Muscle layer of duodenum (tissue), 2 donors: ENCODE data around the gene ATP13A1.

Source experiments
- H3K27ac ChIP-seq: one replicate; pipeline ENCODE4 v1.7.0; 2013; ENCODE audit warnings: mild to moderate bottlenecking, low read length
- H3K27me3 ChIP-seq: one replicate; pipeline ENCODE4 v1.7.0; 2013; ENCODE audit warnings: low read depth, mild to moderate bottlenecking, control low read depth, low read length
- H3K36me3 ChIP-seq, 2 donors: one replicate each; pipeline ENCODE4 v1.7.0; 2013; ENCODE audit warnings: low read length in 2 of 2, control low read depth in 1 of 2, mild to moderate bottlenecking in 1 of 2; ENCODE audit not compliant: insufficient read depth in 2 of 2, control insufficient read depth in 1 of 2
- H3K4me1 ChIP-seq, 2 donors: one replicate each; pipeline ENCODE4 v1.7.0; 2013; ENCODE audit warnings: low read length in 2 of 2, mild to moderate bottlenecking in 2 of 2, control low read depth in 1 of 2, moderate library complexity in 1 of 2; ENCODE audit not compliant: insufficient read depth in 2 of 2, control insufficient read depth in 1 of 2
- H3K4me3 ChIP-seq, 2 donors: one replicate each; pipeline ENCODE4 v1.7.0; 2013; ENCODE audit warnings: low read length in 2 of 2, low read depth in 1 of 2, mild to moderate bottlenecking in 1 of 2
- H3K9me3 ChIP-seq, 2 donors: one replicate each; pipeline ENCODE4 v1.7.0; 2013; ENCODE audit warnings: low read length in 2 of 2, control low read depth in 1 of 2, mild to moderate bottlenecking in 1 of 2; ENCODE audit not compliant: control insufficient read depth in 1 of 2
- donor health status: healthy.

Gene ATP13A1

GRCh38 chr19:19651076-19651475 lies 12.4 kb downstream of the ATP13A1 start:
- H3K27me3 ChIP-seq, result no peaks in the 10 kb centered on the region
- no peaks in the 10 kb centered on the region for H3K4me1 ChIP-seq
- peaks cover 70 to 95% of the 10 kb centered on the region in 2 donors for H3K36me3 ChIP-seq
- no peak overlapping the region for H3K27ac ChIP-seq
- no peaks in the 10 kb centered on the region for H3K9me3 ChIP-seq
- H3K4me3 ChIP-seq, result no peak overlapping the region

- Histone ChIP-seq H3K36me3 (peaks cover 65 to 93% of the 10 kb centered on the region in 2 donors), H3K4me1 (no peaks in the 10 kb centered on the region), H3K27ac (no peak overlapping the region), H3K27me3 (no peaks in the 10 kb centered on the region), H3K9me3 (no peaks in the 10 kb centered on the region), H3K4me3 (no peak overlapping the region)
Observed at GRCh38 chr19:19650331-19650730, 13.1 kb downstream of the ATP13A1 start.

DNA sequence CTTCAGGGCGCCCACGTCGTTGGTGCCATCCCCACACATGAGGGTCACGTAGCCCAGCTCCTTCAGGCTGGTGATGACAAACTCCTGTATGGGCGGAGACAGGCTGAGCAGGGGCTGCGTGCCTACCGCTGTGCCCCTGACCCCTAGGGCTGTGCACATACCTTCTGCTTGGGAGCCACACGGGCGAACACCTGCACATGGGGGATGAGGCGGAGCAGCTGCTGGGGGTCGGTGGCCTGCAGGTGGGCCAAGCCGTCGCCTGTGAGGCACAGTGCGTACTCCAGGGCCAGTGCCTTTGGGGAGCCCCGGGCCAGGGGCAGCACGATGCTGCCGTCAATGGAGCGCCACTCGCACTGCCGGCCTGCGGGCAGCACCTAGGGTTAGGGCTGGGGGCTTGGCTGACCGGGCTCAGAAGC lies 13.9 kb downstream of the ATP13A1 start:
- H3K27ac ChIP-seq, result no peak overlapping the region
- no peaks in the 10 kb centered on the region for H3K4me1 ChIP-seq
- no peaks in the 10 kb centered on the region for H3K27me3 ChIP-seq
- no peaks in the 10 kb centered on the region for H3K9me3 ChIP-seq
- H3K4me3 ChIP-seq, result no peak overlapping the region
- H3K36me3 ChIP-seq, result peaks cover 57 to 91% of the 10 kb centered on the region in 2 donors

- Histone ChIP-seq H3K4me3 (no peak overlapping the region), H3K36me3 (peaks cover 53 to 86% of the 10 kb centered on the region in 2 donors), H3K27me3 (no peaks in the 10 kb centered on the region), H3K27ac (no peak overlapping the region), H3K9me3 (no peaks in the 10 kb centered on the region), H3K4me1 (no peaks in the 10 kb centered on the region)
Observed at GRCh38 chr19:19649155-19649554, 14.3 kb downstream of the ATP13A1 start.

DNA sequence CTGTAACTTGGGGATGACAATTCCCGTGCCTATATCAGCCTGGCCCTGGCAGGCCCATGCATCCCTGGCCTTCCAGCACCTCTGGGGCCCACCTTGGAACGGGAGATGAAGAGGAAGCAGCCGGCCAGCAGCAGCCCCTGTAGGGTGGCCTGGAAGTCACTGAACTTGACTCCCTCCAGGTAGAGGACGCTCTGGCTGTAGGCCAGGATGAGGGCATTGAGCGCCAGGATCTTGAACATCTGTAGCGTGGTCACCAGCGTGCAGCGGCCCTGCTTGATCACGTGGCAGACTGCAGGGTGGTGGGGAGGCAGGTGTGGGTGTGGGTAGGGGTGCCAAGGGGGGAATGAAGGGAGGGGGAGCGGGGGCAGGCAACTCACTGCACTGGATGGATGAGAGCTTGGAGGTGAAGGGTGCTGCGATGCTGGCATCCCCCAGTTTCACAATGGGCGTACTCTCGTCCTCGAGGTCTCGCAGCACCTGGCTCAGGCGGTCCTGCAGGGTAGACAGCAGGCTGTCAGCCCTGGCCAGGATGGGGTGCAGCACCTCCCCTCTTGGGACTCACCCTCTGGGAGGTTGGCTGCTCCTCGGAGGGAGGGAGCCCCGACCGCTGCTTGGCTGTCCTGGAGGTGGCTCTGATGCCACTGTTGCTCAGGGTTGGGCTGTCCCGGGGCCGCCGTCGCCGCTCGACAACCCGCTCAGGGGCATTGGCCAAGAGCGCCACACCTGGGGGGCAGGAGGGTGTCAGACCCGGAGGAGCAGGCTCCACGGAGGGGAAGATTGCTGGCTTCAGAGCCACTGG lies 16.2 kb downstream of the ATP13A1 start:
- Histone ChIP-seq H3K36me3 (peaks cover 37 to 67% of the 10 kb centered on the region in 2 donors), H3K4me1 (peaks cover 0 to 7% of the 10 kb centered on the region in 2 donors), H3K4me3 (no peak overlapping the region), H3K27ac (no peak overlapping the region), H3K27me3 (no peaks in the 10 kb centered on the region), H3K9me3 (no peaks in the 10 kb centered on the region)

DNA sequence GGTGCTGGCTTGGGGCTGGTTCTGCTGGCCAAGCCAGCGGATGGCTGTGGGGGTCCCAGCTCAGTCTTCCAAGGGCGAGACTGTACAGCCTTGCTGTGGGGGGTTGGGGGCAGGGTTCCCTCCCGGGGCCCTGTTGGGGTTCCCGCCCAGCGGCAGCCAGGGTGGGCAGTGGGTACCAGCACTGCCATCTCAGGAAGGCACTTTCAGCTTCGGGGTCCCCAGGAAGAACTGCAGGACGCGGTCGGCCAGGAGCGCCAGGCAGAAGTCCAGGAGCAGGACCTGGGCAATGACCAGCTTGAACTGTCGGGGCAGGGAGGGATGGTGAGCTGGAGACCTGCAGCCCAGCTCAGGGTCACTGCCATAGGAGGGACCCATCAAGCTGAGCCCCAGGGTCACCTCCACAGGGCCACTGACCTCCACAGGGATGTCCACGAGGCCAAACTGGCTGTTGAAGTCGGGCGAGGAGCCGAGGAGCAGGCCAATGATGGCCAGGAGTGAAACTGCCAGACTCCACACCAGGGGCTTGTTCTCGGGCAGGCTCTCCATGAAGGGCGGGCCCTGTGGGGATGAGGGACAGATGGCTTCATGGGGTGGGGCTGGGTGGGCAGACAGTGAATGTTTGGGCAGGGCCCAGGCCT lies 18.1 kb downstream of the ATP13A1 start:
- Histone ChIP-seq H3K4me3 (no peak overlapping the region), H3K4me1 (peaks cover 0 to 7% of the 10 kb centered on the region in 2 donors), H3K27me3 (no peaks in the 10 kb centered on the region), H3K27ac (no peak overlapping the region), H3K36me3 (peaks cover 20 to 48% of the 10 kb centered on the region in 2 donors), H3K9me3 (no peaks in the 10 kb centered on the region)

DNA sequence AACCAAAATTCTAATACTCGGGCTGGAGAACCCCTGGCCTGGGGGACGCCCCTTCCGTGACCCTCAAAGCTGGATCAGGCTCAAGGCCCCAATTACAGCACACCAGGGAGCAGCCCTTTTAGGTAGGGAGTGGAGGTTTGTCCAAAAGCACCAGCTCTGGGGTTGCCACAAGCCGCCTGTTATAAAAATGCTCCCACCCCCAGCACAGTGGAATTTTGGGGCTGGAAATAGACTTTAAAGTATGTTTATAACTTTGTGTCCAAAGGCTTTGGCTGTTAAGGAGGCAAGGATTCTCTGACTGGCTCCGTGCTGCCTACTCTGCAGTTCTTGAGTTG lies 19.5 kb downstream of the ATP13A1 start:
- Histone ChIP-seq H3K4me1 (peaks cover 0 to 7% of the 10 kb centered on the region in 2 donors), H3K27ac (no peak overlapping the region), H3K27me3 (no peaks in the 10 kb centered on the region), H3K9me3 (no peaks in the 10 kb centered on the region), H3K4me3 (peak overlapping the region; percentile 77 to 84), H3K36me3 (peaks cover 13 to 35% of the 10 kb centered on the region in 2 donors)

DNA sequence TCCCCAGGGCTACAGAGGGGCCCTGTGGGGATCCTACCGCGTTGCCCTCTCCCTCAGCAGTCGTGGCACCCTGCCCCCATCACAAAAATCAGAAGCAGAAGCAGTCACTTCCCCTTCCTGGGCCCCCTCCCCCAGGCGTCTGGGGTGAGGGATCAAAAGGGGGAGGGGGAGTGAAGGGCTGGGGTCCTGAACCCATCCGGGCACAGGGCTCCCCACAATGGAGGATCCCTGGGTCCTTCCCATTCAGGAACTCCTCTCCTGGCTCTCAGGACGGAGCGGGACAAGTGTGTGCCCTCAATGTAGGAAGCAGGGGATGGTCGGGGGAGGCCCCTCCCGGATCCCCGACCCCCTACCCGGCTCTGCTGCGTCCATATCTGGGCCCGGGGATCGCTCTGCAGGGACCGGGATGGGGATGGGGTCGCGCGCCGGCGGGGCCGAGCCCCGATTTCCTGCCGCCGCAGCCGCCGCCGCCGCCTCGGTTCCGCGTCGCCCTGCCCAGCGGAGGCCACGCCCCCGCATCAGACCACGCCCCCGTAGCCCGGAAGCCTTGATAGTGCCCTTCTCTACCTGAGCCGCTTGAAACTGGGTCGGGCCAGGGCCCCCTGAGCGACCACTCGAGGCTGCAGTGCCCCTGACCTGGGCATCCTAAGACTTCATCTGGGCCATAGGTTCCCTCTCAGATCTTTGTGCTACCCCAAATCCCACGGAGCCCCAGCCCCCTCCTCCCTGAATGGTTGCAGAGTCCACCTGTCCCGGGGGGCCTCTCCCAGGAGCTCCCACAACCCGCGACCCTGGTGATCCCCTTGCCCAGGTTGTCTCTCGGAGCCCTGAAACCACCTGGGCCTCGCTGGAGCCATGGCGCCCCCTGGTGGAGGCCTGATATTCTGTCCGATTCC lies 20.1 kb downstream of the ATP13A1 start, which contains the start of gene GMIP:
TSS of gene GMIP (minus strand) at position 500 of the 896 bp plus-strand sequence. CDS start at position 372, 128 bp downstream.
- Histone ChIP-seq H3K4me1 (peaks cover 0 to 7% of the 10 kb centered on the region in 2 donors), H3K4me3 (peak within 1 kb of the TSS; percentile 77 to 84), H3K27me3 (no peaks in the 10 kb centered on the region), H3K36me3 (peaks cover 13 to 34% of the 10 kb centered on the region in 2 donors), H3K27ac (peak within 1 kb of the TSS; percentile 63), H3K9me3 (no peaks in the 10 kb centered on the region)

- Histone ChIP-seq H3K9me3 (no peaks in the 10 kb centered on the region), H3K27ac (peak overlapping the region; percentile 63), H3K4me1 (peaks cover 0 to 7% of the 10 kb centered on the region in 2 donors), H3K36me3 (peaks cover 10 to 27% of the 10 kb centered on the region in 2 donors), H3K4me3 (peak overlapping the region; percentile 77 to 84), H3K27me3 (no peaks in the 10 kb centered on the region)
Observed at GRCh38 chr19:19642506-19643157, 20.8 kb downstream of the ATP13A1 start.

DNA sequence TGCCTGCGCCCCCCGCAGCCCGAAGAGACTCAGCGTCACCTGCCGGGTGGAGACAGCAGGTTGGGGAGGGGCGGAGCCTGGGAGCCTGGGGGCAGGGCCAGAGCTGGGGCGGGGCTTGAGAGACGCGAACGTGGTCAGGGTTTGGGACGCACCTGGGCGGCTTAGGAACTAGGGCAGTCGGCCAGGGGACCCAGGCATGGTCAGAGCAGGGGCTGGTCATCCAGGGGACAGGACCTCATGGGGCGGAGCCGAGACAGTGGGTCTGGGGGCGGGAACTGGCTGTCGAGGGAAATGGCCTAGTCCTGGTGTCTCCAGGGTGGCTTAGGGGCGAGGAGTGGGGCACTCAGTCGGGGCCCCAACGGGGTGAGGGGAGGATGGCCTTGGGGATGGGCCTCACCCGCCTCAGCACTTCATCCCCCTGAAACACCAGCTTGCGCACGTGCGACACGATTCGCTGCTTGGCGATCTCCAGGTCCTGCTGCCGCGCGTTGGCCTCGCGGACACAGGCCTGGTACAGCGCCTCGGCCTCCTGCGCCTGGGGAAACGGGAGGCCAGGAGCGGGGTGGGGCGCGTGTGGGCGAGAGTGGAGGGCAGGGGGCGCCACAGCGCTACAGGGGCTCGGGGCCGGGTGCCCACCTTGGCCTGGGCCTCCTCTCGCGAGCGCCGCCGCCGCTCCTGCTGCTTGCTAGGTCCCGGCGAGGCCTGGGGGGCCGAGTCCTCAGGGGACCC lies 25.8 kb downstream of the ATP13A1 start:
- H3K4me1 ChIP-seq, result no peaks in the 10 kb centered on the region

More for the DNA sequence above, 25.8 kb downstream of the ATP13A1 start:
- Histone ChIP-seq H3K9me3 (no peaks in the 10 kb centered on the region), H3K27me3 (no peaks in the 10 kb centered on the region), H3K36me3 (peaks cover 20 to 28% of the 10 kb centered on the region in 2 donors), H3K27ac (no peak overlapping the region), H3K4me3 (no peak overlapping the region)
